NCI-H460 (cell line): Measurements from ENCODE around the gene CSRNP3. TPM values are rescaled to one million over a fixed set of nuclear protein-coding genes. Genes with fewer than 3 reads are reported as not detected.

Experiments
- DNase-seq: peaks from one replicate; pipeline ENCODE4 v3.0.0-alpha.2; 2016; ENCODE audit warnings: low read depth; ENCODE audit errors: extremely low read depth
- polyA plus RNA-seq: library from polyadenylated mRNA; depleted of rRNA; stranded (reverse); fragments of >200 nt; gene quantifications from 2 replicates; pipeline ENCODE4 v1.2.3, GENCODE V29; 2014; cell fraction: nucleus; rRNA removed
- total RNA-seq: library from RNA; depleted of rRNA; stranded (reverse); fragments of >200 nt; shearing (Covaris generic); gene quantifications from 2 replicates; pipeline ENCODE4 v1.2.3, GENCODE V29; 2014; rRNA removed

Gene CSRNP3, protein sequence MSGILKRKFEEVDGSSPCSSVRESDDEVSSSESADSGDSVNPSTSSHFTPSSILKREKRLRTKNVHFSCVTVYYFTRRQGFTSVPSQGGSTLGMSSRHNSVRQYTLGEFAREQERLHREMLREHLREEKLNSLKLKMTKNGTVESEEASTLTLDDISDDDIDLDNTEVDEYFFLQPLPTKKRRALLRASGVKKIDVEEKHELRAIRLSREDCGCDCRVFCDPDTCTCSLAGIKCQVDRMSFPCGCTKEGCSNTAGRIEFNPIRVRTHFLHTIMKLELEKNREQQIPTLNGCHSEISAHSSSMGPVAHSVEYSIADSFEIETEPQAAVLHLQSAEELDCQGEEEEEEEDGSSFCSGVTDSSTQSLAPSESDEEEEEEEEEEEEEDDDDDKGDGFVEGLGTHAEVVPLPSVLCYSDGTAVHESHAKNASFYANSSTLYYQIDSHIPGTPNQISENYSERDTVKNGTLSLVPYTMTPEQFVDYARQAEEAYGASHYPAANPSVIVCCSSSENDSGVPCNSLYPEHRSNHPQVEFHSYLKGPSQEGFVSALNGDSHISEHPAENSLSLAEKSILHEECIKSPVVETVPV
- total RNA-seq, result 0.74 and 1.2 TPM in 2 replicates
- 0.81 and 0.99 TPM in 2 replicates for polyA plus RNA-seq

DNA sequence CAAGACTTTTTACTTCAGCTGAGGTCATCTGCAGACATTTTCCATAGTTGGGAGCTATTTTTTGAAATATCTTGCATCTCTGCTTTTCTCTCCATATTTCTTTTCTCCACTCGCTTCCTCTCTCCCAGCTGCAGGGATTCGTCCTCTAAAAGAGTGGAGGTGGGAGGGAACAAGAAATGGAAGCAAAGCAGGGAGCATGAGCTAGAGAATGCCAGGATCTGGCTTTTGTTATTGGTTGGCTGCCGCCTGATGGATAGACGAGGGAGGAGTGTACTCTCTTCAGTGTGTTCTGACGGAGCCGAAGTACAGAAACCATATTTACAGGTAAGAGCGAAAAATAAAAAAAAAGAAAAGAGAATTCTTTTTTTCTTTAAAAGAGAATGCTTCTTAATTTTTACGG, at the start of gene CSRNP3:
Gene CSRNP3, plus strand, starts transcription at position 282 of the 400 bp plus-strand sequence. CDS start 125,368 bp downstream, outside the sequence.
- DNase-seq, result peak; percentile 82

DNA sequence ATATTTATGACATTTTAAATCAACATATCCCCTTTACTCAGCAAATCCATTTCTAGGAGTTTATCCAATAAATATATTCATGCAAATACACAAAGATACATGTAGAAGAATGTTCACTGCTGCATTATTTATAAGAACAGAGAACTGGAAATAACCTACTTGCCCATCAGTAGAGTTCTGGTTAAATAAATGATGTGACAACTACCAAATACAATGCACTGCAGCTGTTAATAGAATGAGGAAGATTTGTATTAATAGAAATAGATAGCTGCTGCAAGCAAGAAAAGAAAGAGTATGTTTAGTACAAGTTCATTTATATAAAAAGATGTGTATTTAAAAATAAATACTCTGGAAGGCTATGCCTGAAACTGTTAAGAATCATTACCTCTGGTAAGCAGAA, 49.3 kb upstream of the CSRNP3 start:
- no peak for DNase-seq

DNA sequence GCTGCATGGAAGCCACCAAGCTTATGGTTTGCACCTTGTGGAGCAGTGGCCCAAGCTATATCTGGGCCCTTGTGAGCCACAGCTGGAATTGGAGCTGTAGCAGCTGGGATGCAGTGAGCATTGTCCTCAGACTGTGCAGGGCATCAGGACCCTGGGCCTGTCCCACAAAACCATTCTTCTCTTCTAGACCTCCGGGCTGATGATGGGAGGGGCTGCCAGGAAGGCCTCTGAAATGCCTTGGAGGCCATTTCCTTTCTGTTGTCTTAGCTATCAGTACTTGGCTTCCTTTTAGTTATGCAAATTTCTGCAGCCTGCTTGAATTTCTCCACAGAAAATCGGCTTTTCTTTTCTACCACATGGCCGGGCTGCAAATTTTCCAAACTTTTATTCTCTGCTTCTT, 46.4 kb upstream of the CSRNP3 start:
- no peak for DNase-seq

DNA sequence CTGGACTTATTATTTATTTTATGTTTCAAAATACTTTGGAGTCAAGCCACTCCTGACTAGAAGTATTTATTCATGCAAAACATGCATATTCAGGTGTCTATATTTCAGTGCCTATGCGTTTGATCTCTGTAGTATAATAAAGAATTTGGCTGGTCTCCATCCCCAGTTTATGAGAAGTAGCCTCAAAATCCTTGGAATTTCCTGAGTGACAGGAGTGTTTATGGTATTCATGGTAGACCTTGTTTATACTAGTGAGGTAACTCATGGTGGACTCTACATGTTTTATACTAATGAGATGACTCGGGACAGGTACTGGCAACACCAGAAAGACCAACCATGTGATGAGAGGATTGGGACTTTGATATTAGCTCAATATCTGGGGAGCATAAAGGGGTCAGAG, 43.9 kb upstream of the CSRNP3 start:
- no peak for DNase-seq

DNA sequence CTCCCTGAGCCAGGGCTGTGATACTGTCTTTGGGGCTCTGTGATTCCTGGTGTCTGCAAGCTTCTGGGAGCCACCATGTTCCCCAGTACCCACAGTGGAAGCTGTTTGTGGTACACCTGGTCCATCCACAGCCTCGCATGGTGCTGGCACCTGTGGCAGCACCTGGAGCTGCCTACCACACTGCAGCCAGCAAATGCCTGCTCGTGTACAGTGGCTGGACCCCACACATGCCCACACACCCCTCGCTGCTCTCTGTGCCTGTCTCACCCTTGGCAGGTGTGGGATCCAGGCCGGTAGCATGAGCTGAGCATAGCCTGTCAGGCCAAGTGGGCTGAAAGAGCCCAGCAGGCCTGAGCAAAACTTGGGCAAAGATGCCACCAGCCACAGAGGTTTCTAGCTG, 41.8 kb upstream of the CSRNP3 start:
- DNase-seq, result no peak

DNA sequence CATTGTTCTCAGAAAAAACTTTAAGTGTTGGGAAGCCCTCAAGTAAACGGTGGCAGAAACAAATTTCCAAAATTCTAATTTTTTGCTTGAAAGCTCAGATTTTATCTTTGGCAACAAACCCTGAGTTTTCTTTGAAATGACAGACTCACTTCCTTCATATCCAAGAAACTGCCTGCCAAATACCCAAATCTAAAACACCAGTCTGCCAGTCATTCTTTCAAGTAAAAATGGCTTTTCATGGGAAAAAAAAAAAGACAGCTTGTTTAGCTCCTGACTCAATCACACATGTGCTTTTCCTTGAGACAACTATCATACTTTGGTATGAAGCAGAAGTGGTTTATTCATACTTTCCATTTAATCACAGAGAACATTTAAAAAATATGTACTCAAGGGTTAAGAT, 40.6 kb upstream of the CSRNP3 start:
- no peak for DNase-seq

DNA sequence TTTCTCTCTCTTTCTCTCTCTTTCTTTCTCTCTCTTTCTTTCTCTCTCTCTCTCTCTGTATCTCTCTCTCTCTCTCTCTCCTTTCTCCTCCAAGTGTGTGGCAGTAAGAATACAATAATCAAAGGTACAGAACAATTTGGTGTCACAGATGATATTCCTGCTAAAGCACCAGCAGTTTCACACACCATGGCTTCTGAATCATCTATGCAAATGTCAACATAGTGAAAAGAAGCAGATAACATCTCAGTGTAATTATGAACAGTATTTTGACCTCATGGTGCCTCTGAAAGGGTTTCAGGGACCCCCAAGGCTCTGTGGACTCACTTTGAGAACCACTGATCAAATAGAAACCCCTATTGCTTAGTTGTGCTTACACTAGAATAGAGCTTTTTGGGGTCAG, 38.5 kb upstream of the CSRNP3 start:
- DNase-seq, result no peak

DNA sequence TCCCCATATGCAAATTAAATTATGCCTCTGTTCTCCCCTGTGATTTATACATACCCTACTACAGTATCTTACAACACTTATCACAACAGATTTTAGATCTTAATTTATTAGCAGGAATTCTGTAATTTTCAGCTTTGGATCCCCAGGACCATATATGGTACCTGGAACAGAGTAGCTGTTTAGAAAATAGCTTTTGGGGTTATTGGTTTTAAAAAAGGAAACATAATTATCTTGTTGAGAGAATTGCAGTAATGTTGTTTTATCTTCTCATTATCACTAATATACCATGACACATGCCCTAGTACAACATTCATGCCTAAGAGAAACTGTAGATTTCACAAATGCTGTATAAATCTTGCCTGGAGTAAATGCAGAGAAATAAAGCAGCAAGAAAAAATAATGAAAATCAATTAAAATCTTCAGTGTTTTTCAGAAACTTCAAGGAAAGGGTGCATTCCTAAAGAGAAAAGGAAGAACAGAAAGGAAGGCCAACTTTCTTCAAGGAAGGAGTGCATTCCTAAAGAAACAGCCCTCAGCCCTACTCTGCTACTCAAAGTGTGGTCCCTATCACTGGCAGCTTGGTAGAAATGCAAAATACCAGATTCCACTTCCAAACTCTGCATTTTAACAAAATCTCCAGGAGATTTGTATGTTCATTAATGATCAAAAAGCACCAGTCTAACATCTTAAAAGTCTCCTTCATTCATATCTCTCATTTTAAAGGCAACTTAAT, 37.1 kb upstream of the CSRNP3 start:
- DNase-seq, result no peak

DNA sequence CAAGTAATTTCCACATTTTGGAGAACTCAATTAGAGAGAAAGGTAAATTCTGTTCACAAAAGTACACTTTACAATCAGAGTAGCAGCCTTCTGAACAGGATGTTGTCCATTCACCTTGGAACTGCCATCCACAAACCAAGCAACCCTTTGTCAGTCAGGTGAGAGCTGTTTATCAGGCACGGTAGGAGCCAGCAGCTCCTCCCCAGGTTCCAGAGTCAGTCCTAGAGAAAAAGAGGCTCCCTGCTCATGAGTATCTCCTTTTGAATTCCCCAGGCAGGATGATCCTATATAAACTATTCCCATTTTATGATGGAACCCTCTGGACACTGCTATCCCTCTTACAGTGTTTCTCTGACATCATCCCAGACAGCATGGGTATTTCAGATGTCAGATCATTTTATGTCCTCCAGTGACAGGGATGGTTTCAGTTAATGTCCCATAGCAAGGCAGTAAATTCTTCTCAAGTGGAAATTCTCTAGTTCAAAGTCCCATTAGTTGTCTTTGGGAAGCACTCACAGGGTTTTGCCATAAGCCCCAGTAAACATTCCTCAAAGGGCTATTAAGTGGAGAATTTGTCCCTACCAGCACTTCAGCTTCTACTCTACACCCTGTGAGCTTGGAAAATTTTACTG, 34.5 kb upstream of the CSRNP3 start:
- DNase-seq, result no peak

DNA sequence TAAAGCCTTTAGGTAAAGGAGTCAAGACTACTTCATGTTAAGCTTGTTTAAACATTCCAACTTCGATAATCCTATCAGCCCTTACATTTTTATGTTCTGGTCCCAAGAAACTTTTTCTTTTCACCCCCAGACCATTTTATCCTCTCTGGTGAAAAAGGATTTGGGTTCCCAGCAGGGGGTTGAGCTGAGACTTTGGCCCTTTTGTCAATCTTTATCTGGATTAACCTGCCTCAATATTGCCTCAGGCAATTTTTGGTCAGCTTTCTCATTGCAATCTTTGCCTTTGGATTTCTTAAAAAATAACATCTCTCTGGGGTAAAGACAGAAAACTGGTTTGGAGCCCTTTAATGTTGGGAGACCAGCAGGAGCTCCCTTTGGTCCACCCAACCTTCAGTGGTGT, 33.9 kb upstream of the CSRNP3 start:
- no peak for DNase-seq

DNA sequence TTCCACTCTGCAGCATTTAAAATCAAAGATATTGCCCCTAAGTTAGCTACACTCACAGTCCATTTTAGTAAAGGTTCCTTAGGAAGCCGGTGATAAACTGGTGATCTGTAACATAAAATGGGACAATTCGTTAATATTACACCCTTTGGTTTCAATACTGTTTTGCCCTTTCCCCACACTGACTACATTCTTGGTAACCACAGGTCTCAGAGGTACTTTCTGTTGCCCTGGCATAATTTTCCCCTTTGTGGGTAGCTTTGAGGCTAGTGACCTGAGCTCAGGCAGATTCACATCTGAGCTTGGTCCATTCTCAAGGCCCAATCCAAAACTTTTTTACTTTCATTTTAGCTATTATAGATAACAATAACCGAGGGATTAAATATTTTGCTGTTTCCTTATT, 32.9 kb upstream of the CSRNP3 start:
- DNase-seq, result no peak

DNA sequence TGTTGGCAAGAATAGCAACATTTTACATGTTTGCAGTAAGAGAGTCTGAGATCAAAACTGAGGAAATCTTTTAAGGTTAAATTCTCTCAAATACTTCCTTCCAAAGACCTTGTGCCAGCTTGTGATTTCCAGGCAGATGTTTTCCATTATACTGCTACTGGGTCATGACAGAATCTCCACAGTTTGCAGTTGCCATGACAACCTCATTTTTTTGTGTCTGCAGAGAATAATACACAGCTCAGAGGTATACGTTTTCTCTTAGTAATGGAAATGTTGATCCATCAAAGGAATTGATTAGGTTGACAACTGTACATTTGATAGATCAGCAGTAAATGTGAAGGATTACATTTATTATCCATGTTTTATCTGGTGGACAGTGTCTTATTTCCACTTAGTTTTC, 29.1 kb upstream of the CSRNP3 start:
- no peak for DNase-seq

DNA sequence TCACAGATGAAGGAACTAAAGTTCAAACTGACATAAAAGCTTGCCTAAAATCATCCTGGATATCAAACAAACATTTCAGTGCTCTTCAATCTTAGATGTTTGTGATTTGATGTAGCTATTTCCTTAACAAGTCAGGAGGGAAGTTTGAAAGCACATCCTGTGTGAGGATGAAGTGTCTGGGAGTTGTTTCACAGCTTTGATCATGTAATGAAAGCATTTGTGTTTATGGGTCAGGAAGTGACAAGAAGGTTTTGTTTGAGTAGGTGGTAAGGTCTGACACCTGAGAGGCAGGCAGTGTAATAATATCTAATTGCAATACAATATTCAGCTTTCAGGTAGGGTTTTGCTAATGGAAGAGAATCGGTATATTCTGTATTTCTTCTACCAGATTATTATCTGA, 26.0 kb upstream of the CSRNP3 start:
- DNase-seq, result no peak

DNA sequence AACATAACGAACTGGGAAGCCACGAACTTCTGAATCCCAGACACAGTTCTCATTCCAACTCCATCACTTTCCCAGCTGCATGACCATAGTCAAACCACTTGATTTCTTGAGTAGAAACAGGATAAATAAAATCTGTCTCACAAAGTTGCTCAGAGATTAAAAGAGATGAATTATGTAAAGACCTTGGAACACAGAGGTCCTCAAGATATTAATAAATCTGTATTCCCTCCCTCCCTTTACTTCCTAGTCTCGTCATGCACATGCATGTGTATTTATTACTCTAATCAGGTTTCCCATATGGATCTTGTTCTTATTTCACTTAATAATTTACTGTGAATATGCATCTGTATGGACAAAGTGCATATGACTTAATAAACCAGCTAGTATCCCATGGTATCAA, 21.1 kb upstream of the CSRNP3 start:
- DNase-seq, result no peak

DNA sequence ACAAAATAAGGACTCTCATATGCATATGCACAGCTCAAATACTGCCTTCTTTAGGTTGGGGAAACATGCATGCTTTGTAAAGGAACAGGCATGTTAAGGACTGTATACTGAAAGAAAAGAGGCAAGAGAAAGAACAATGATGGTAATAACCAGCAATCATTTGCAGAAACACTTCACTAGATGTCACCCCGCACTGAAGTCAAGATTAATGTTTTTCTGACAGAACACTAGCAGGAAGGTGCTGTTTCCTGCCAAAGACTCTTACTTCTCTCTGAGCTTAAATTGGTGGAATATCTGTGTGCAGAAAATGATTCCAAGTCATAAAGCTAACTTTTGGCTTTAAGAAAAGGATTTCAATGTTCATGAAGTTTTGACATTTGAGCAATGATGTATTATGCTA, 19.3 kb upstream of the CSRNP3 start:
- no peak for DNase-seq

DNA sequence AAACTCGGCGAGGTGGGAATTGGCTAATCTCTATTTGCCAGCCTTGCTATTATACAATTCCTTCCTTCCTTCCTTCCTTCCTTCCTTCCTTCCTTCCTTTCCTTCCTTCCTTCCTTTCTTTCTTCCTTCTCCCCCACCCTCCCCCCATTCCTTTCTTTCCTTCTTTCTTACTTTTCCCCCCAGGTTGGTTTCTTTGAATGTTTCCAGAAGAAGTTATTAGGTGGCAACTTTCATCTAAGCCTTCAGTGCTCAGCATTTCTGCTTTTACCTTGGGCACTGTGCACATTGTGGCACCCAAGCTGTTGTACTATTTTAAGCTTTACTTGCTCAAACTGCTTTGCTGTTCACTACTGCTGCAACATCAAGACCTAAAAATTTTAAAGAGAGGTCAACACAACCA, 17.2 kb upstream of the CSRNP3 start:
- DNase-seq, result no peak

DNA sequence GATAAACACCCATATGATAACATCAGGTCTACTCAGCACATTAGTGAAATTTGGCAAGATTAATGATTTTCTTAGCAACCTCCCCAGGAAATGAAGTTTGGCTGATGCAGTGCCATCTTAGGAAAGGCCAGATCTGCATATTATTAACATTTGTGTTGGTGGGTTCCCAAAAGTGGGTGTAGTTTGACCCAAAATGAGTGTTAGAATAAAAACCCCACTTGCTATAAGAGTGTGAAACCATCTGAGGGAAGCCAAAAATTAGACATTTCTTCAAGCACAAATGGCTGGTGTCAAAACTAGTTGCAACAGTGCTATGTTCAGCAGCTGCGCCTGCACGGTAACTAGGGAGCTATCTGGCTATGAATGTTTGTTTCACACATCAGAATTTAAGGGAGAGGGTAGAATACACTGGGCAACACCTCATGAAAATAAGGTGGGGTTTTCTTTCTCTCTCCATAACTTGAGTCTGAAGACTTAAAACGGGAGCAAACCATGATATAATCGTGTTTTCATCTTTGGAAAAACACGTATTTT, 15.9 kb upstream of the CSRNP3 start:
- DNase-seq, result no peak

DNA sequence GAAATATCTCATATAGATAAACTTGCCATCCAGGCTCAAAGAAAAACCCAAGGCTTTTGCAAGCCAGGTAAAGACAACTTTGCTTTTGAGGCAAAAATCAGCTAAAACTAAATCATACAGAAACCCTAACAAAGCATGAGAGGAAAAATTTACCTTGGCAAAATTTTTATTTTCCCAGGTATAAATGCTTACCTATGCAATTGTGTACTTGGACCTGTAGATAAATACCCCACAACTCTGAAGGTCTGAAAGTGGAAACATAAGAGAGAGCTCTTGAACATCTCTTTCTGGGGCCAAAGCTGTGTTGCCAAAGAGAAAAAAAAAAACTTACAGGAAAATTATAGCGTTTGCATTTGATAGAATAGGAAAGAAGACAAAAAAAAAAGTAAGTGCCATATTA, 14.6 kb upstream of the CSRNP3 start:
- no peak for DNase-seq

DNA sequence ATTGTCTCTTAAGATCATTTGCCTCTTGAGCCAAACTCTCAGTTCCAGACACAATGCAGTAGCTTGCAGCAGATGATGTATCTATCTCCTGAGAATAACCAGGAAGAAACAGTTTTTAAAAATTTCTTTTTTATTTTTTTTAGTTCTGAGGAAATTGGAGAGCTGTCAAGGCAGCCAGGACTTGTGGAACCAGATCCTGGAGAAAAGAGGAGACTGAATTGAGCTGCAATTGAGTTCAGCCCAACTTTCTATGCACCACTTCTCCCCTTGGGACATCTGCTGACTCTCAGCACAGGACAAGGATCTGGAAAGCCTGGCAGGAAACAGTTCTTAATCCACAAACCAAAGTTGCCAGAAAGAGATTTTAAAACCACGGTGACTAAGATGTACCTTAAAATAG, 13.5 kb upstream of the CSRNP3 start:
- DNase-seq, result no peak

DNA sequence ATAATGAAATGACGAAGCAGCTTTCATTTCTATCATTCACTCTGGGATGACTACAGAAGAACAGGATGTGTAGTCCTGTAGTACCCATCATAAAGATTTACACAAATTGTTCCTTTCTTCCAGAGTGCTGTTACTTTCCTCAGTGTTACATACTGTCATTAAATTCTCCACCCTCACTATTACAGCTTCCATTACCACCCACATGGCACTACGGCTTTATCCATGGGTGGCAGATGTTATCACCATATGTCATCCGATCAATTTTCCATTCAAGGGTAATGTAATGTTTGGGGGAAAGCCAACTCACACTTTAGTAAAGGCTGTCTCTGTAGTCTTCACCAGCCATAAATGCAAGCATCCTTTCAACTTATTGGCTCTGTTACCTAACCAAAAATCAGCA, 7.1 kb upstream of the CSRNP3 start:
- DNase-seq, result no peak

DNA sequence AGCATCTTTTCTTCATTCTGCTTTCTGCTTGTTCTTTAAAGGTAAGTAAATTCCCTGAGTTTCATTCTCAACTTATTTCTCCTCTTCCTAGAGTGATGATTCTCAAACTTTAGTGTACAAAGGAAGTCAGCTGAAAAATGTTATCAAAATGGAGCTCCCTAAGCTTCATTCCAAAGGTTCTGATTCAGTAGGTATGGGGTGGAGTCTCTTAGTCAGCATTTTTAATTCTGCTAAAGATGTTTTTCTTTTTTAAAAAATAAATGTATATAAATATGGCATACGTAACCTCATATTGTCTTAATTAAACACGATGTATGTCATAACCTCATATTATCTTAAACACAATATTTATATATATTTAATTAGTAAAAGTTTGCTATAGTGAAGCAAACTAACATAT, 3.1 kb upstream of the CSRNP3 start:
- no peak for DNase-seq
